ENCODE data around the gene SNX1.
"Not testable (repeated sequence)": the region's sequence is repeated elsewhere in the genome, so short reads cannot be mapped to it uniquely, and the experiment has no call there.

SNX1 gene

DNA sequence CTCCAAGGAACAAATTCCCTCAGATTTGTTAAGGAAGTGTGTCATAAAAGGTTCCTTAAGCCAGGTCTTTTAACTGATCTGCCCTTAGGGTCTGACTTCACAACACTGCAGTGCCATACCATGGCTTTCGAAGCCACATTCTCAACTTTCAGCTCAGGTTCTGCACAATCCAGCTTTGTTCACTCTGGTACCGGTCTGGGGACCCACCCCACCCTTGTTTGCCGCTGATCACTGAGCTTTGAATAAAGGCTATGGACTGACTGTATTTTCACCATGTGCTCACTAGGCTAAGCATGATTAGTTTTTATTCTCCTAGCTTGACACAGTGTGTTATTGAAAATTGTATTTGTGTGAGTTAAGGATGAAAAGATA lies 15.9 kb downstream of the SNX1 start:
- no peak for DNase-seq (ENCODE audit: extremely low read depth, low read depth)
- TF ChIP-seq, protein P1, sequence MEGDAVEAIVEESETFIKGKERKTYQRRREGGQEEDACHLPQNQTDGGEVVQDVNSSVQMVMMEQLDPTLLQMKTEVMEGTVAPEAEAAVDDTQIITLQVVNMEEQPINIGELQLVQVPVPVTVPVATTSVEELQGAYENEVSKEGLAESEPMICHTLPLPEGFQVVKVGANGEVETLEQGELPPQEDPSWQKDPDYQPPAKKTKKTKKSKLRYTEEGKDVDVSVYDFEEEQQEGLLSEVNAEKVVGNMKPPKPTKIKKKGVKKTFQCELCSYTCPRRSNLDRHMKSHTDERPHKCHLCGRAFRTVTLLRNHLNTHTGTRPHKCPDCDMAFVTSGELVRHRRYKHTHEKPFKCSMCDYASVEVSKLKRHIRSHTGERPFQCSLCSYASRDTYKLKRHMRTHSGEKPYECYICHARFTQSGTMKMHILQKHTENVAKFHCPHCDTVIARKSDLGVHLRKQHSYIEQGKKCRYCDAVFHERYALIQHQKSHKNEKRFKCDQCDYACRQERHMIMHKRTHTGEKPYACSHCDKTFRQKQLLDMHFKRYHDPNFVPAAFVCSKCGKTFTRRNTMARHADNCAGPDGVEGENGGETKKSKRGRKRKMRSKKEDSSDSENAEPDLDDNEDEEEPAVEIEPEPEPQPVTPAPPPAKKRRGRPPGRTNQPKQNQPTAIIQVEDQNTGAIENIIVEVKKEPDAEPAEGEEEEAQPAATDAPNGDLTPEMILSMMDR (IDR thresholded peaks at IDR 0.05; ENCODE audit: low read depth, low read length) = no peak

DNA sequence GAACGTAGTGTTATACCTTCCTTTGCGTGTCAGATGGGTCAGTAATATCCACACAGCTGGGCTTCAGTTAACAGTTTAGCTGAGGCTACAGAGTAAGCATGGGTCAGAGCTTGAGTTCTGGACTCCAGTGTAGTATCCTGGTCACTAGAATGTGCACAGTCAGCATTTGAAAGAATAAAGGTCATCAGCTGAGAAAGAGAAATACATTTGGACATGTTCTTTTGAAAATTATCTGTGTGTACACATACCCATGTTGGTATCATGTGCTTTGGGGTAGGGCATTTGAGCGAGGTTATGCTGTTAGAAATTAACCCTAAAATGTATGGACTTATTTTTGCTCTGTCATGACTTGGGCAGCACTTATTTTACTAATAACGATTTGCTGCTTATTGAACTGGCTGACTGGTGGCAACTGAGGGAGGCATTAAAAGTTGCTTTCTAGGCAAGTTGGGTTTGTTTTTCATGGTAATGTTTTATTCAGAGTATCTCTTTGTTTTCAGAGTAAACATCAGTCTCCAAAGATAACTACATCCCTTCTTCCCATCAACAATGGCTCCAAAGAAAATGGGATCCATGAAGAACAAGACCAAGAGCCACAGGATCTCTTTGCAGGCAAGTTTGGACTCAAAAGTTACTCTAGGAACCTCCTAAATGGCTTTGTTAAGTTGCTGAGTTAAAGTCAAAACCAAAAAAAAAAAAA lies 16.4 kb downstream of the SNX1 start:
- DNase-seq (ENCODE audit: extremely low read depth, low read depth) = no peak
- TF ChIP-seq, protein P1 (IDR thresholded peaks at IDR 0.05; ENCODE audit: low read depth, low read length) = no peak

DNA sequence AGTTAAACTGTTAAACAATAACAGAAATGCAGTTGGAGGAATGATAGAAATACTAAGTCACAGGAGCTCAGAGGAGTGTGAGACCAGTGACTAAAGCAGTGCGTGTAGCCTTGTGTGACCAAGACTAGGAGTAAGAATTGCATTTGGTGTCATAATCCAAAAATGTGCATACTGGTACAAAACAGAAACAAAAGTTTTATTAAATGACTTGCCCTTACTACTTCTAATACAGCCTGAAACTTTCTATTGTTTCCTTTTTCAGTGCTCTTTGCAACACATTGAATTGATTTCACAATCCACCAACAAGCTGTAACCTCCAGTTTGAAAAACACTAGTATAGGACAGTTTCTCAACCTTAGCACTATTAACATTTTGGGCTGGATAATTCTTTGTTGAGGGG lies 17.1 kb downstream of the SNX1 start:
- TF ChIP-seq, protein P1 (IDR thresholded peaks at IDR 0.05; ENCODE audit: low read depth, low read length) = no peak
- no peak for DNase-seq (ENCODE audit: extremely low read depth, low read depth)

DNA sequence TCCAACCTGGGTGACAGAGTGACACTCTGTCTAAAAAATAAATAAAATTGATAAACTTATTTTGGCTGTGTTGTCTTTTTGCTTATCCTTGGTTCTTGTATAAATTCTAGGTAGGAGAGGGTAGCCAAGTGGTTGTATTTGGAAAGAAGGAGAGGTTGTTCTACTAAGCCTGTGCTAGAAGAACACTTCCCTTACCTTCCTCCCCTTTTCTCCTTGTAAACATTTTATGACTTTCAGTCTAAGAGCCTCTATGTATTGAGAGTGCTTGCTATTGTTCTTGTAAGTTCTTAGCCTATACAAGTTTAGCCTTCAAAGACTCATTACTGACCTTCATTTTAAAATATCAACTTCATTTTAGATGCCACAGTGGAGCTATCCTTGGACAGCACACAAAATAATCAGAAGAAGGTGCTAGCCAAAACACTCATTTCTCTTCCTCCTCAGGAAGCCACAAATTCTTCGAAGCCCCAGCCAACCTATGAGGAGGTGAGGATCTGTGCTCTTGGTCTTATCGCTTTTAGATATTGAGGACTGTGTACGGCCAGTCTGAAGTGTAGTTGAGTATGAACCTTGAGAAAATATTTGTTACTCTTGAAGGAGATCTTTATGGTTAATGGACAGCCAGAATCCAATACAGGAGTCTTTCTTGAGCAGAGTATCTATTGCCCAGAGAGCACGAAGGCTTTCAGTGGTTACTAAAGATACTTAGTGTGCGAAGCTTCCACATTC lies 22.1 kb downstream of the SNX1 start:
- TF ChIP-seq, protein P1 (IDR thresholded peaks at IDR 0.05; ENCODE audit: low read depth, low read length) = no peak

DNA sequence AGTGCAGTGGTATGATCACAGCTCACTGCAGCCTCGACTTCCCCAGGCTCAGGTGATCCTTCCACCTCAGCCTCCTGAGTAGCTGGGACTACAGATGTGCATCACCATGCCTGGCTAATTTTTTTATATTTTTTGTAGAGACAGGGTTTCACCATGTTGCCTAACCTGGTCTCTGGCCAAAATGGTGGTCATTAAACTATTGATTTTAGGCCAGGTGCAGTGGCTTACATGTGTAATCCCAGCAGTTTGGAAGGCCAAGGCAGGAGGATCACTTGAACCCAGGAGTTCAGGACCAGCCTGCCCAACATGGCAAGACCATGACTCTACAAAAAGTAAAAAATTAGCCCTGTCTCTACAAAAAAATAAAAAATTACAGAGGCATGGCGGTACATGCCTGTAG lies 24.5 kb downstream of the SNX1 start:
- not testable (repeated sequence) for DNase-seq (ENCODE audit: extremely low read depth, low read depth)

More for the DNA sequence above, 22.1 kb downstream of the SNX1 start:
- no peak for DNase-seq (ENCODE audit: extremely low read depth, low read depth)

DNA sequence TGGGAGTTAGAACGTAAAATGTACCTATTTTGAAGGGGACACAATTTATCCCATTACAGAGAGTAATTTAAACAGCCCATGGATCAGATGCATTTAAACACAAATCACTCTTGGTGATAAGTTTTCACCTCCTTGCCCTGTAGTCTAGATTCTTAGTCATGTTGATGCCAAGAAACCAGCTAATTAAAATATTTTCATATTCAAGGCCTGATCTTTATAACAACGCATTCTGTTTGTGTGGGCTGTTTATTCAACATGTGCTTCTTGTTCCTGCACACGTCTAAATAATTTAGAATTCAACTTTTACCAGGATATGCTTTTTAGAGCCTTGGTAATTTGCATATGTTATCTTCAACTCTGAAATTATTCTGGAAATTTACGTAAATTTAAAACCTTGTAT lies 25.8 kb downstream of the SNX1 start:
- no peak for DNase-seq (ENCODE audit: extremely low read depth, low read depth)
- TF ChIP-seq, protein P1 (IDR thresholded peaks at IDR 0.05; ENCODE audit: low read depth, low read length) = no peak

DNA sequence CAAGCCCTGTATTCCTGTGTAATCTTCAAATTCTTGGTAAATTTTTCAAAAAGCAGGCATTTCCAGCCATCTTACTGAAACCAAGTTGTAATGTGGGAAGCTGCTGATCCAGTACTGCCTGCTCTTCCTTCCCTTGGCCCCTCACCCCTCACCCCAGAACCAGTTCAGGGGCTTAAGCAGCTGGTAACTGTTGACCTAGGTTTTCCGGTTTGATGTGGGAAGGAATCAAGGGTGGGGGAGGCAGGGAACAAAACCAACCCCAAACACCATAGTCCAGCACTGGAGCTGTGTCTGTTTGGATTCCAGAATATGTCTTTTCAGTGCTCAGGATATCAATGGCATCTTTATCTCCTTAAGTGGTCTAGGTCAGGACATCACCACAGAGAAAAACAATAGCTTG lies 26.7 kb downstream of the SNX1 start:
- TF ChIP-seq, protein P1 (IDR thresholded peaks at IDR 0.05; ENCODE audit: low read depth, low read length) = no peak
- no peak for DNase-seq (ENCODE audit: extremely low read depth, low read depth)

Measured in AG09319 (cell line).